Activated CD4-positive, alpha-beta T cell treated with anti-CD3 and anti-CD28 coated beads, Interleukin-2, amount 10 ng/mL, durations not matched to agents 24 days and 14 days (primary cell): Measurements from ENCODE around the gene CMTM3. TPM values are rescaled to one million over a fixed set of nuclear protein-coding genes. Genes with fewer than 3 reads are reported as not detected.
A peak's percentile ranks its signal among the peaks of the same experiment; 100 is the strongest.

Source experiments
- DNase-seq: peaks from one replicate; pipeline ENCODE4 v3.0.0; 2022
- H3K27ac Mint-ChIP-seq: one replicate; pipeline ENCODE4 v1.8.0; 2022; ENCODE audit warnings: mild to moderate bottlenecking, mixed read lengths
- H3K27me3 Mint-ChIP-seq: one replicate; pipeline ENCODE4 v1.8.0; 2022; ENCODE audit warnings: mixed read lengths
- H3K36me3 Mint-ChIP-seq: one replicate; pipeline ENCODE4 v1.8.0; 2022; ENCODE audit warnings: low read depth, mild to moderate bottlenecking, mixed read lengths
- H3K4me1 Mint-ChIP-seq: one replicate; pipeline ENCODE4 v1.8.0; 2021; ENCODE audit warnings: mixed read lengths
- H3K4me3 Mint-ChIP-seq: one replicate; pipeline ENCODE4 v1.8.0; 2022; ENCODE audit warnings: mild to moderate bottlenecking, moderate library complexity, mixed read lengths
- H3K9me3 Mint-ChIP-seq: one replicate; pipeline ENCODE4 v1.8.0; 2021; ENCODE audit warnings: mixed read lengths
- intact Hi-C: fragments of 100-400 bp; cut with micrococcal nuclease; formaldehyde crosslinking; loops from one replicate; pipeline ENCODE4 v1.15.1; 2023
- total RNA-seq: library from RNA; stranded (reverse); gene quantifications from 2 replicates; pipeline ENCODE4 v1.2.3, GENCODE V29; 2022

The CMTM3 gene
- total RNA-seq, 1 donor from 2014 or later: 100 TPM

DNA sequence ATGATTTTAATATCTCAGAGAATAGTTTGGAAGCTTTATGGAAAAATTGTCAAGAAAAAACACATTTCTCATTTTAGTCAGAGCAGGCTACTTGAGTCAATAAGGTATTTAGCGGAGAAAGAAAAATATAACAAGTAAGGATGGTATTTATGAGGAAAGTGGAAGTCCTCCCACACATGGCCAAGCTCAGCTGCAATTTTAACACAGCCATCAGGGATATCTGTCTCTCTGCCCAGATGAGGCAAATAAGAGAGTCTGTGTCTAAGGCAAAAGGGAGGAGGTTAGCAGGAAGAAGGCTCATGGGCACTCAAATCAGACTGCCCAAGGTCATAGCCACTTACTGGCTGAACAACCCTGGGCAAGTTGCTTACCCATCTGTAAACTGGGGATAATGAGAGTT, 30.4 kb upstream of the CMTM3 start:
- no peak overlapping the region for H3K4me3 Mint-ChIP-seq
- H3K27me3 Mint-ChIP-seq: peaks cover 18% of the 10 kb centered on the region
- peaks cover 31% of the 10 kb centered on the region for H3K36me3 Mint-ChIP-seq
- H3K9me3 Mint-ChIP-seq: no peaks in the 10 kb centered on the region
- no peak overlapping the region for H3K27ac Mint-ChIP-seq
- intact Hi-C loops: no loop called here
- H3K4me1 Mint-ChIP-seq: peaks cover 13% of the 10 kb centered on the region
- no peak for DNase-seq

- intact Hi-C loops: no loop called here
- H3K27ac Mint-ChIP-seq: no peak overlapping the region
- H3K9me3 Mint-ChIP-seq: no peaks in the 10 kb centered on the region
- H3K4me1 Mint-ChIP-seq: peaks cover 13% of the 10 kb centered on the region
- H3K36me3 Mint-ChIP-seq: peaks cover 32% of the 10 kb centered on the region
- peaks cover 21% of the 10 kb centered on the region for H3K27me3 Mint-ChIP-seq
- no peak overlapping the region for H3K4me3 Mint-ChIP-seq
- DNase-seq: no peak
Observed at GRCh38 chr16:66574531-66574930, 30.0 kb upstream of the CMTM3 start.

DNA sequence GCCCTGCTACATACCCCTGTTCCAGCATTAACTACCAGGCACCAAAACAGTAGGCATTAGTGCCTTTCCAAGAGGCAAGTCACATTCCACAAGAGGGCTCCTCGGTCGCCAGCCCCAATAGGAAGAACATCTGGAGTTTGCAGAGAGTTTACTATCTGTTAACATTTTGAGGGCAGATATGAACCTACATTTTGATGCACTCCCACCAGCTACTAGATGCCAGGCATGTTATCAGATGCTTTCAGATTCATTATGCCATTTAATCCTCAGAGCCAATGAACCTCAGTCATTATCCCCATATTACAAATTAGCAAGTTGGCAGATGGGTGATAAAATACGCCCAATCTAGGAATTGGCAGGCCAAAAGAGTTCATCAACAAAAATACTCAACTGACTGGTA, 29.4 kb upstream of the CMTM3 start:
- Mint-ChIP-seq H3K27me3 (peaks cover 26% of the 10 kb centered on the region), H3K36me3 (peaks cover 31% of the 10 kb centered on the region), H3K27ac (no peak overlapping the region), H3K4me3 (no peak overlapping the region), H3K4me1 (peaks cover 13% of the 10 kb centered on the region), H3K9me3 (no peaks in the 10 kb centered on the region)
- intact Hi-C loops: no loop called here
- DNase-seq: no peak

- DNase-seq: no peak
- Mint-ChIP-seq H3K4me1 (peaks cover 18% of the 10 kb centered on the region), H3K27ac (no peak overlapping the region), H3K27me3 (peaks cover 31% of the 10 kb centered on the region), H3K36me3 (peaks cover 34% of the 10 kb centered on the region), H3K9me3 (no peaks in the 10 kb centered on the region), H3K4me3 (no peak overlapping the region)
- intact Hi-C loops: no loop called here
Observed at GRCh38 chr16:66576296-66576695, 28.2 kb upstream of the CMTM3 start.

GRCh38 chr16:66578651-66579531, 25.6 kb upstream of the CMTM3 start, which contains the start of gene CMTM2:
CMTM2 (plus strand) TSS chr16:66579463; CDS start chr16:66579608, 145 bp downstream.
- DNase-seq: no peak
- Mint-ChIP-seq H3K27ac (no peak within 1 kb of the TSS), H3K9me3 (no peaks in the 10 kb centered on the region), H3K27me3 (peaks cover 31% of the 10 kb centered on the region), H3K36me3 (peaks cover 28% of the 10 kb centered on the region), H3K4me1 (peaks cover 18% of the 10 kb centered on the region), H3K4me3 (peak within 1 kb of the TSS; percentile 39)
- intact Hi-C loops: no loop called here

GRCh38 chr16:66580605-66581209, 23.8 kb upstream of the CMTM3 start:
- Mint-ChIP-seq H3K36me3 (peaks cover 25% of the 10 kb centered on the region), H3K9me3 (no peaks in the 10 kb centered on the region), H3K27ac (no peak overlapping the region), H3K4me3 (no peak overlapping the region), H3K27me3 (peaks cover 31% of the 10 kb centered on the region), H3K4me1 (peaks cover 20% of the 10 kb centered on the region)
- intact Hi-C loops: no loop called here
- DNase-seq: no peak

- no peak for DNase-seq
- Mint-ChIP-seq H3K4me3 (no peak overlapping the region), H3K27me3 (peaks cover 31% of the 10 kb centered on the region), H3K4me1 (peaks cover 23% of the 10 kb centered on the region), H3K27ac (no peak overlapping the region), H3K9me3 (no peaks in the 10 kb centered on the region), H3K36me3 (peaks cover 23% of the 10 kb centered on the region)
- intact Hi-C loops: no loop called here
Observed at GRCh38 chr16:66581246-66581952, 23.1 kb upstream of the CMTM3 start.

- Mint-ChIP-seq H3K27ac (peak overlapping the region; percentile 18), H3K4me3 (peak overlapping the region; percentile 14), H3K27me3 (no peaks in the 10 kb centered on the region), H3K36me3 (peaks cover 7% of the 10 kb centered on the region), H3K4me1 (peaks cover 43% of the 10 kb centered on the region), H3K9me3 (no peaks in the 10 kb centered on the region)
- intact Hi-C loops: no loop called here
- DNase-seq: no peak
Observed at GRCh38 chr16:66585481-66586239, 18.8 kb upstream of the CMTM3 start.

DNA sequence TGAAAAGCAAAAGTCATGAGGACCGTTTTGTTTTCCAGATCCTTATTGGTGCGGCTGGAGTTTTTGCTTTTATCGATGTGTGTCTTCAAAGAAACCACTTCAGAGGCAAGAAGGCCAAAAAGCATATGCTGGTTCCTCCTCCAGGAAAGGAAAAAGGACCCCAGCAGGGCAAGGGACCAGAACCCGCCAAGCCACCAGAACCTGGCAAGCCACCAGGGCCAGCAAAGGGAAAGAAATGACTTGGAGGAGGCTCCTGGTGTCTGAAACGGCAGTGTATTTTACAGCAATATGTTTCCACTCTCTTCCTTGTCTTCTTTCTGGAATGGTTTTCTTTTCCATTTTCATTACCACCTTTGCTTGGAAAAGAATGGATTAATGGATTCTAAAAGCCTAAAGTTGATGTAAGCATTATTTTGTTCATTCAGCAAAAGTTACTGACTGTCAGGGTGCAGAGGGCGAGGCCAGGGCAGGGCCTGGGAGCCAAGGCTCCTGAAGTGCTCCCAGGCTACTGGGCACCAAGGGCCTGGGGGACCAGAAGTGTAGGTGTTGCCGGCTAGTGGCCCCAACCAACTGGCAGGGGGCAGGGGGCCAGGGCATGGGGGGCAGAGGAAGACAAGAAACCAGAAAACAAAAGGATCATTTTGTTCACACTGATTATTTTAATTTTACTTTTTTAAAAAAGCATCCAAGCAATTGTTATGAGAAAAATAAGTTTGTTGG, 16.5 kb upstream of the CMTM3 start:
- H3K27ac Mint-ChIP-seq: peak overlapping the region; percentile 2
- peak; percentile 62 for DNase-seq
- H3K36me3 Mint-ChIP-seq: peaks cover 2% of the 10 kb centered on the region
- no peaks in the 10 kb centered on the region for H3K9me3 Mint-ChIP-seq
- intact Hi-C loops: loop anchor here (2.0 kb wide), 1 partner anchor 35 kb away; the partner anchor contains the start of gene CKLF
- H3K4me1 Mint-ChIP-seq: peaks cover 34% of the 10 kb centered on the region
- no peaks in the 10 kb centered on the region for H3K27me3 Mint-ChIP-seq
- peak overlapping the region; percentile 64 for H3K4me3 Mint-ChIP-seq

DNA sequence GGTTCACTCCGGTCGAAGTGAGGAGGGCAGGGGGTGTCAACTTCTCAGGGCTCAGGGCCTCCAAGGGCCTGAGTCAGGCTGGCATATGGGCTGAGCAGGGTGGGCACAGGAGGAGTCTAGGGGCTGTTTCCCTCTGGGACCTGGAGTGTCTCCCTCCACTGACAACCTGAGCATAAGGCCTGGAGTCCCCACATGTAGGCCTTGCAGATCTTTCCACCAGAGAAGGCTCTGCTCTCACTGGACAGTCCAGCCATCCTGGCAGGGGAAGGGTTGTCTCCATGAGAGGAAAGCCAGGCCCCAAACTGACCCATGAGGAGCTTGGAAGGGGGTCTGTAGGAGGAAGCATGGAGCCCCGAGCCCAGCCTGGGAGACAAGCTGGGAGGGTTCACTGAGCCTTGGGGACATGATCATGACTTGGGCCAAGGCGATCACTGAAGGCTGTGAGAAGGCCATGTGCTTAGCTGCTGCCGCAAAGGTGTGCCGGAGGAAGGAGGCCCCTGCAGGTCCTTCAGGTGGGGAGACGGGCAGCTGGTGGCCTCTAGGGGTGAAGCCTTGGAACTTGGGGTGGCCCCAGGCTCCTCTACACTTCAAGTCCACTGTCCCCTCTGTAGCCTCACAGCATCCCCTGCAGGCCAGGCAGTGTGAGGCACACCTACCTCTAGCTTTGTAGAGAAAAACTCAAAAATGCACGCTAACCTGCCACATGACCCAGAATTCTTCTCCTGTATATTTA, 15.4 kb upstream of the CMTM3 start:
- Mint-ChIP-seq H3K4me1 (peaks cover 34% of the 10 kb centered on the region), H3K9me3 (no peaks in the 10 kb centered on the region), H3K4me3 (peak overlapping the region; percentile 76), H3K27me3 (no peaks in the 10 kb centered on the region), H3K36me3 (peaks cover 2% of the 10 kb centered on the region), H3K27ac (peak overlapping the region; percentile 56)
- intact Hi-C loops: loop anchor here (1.0 to 2.0 kb wide), 3 partner anchors 36 to 183 kb away; partner anchors contain the start of gene CKLF
- DNase-seq: peak; percentile 89

DNA sequence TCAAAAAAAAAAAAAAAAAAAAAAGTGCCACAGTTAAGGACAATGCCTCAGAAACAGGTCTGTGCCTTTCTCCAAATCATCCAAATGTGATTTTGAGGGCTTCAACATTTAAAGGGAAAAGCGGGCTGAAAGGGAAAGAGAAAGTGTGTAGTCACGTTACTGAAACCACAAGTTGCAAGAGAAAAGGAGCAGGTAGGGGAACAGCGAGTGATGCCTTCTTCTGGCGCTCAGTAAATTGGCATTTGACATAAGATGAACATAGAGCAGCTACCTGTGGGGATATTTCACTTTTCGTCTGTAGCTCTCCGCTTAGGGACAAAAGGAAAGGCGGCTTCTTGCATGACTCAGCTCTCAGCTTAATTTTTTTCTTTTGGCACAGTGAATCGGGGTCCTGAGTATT, 14.2 kb upstream of the CMTM3 start:
- H3K4me1 Mint-ChIP-seq: peaks cover 39% of the 10 kb centered on the region
- peak overlapping the region; percentile 63 for H3K27ac Mint-ChIP-seq
- intact Hi-C loops: loop anchor here (1.0 kb wide), 2 partner anchors 14 to 26 kb away; partner anchors contain the start of gene CMTM3
- H3K36me3 Mint-ChIP-seq: no peaks in the 10 kb centered on the region
- H3K9me3 Mint-ChIP-seq: no peaks in the 10 kb centered on the region
- DNase-seq: peak; percentile 86
- H3K27me3 Mint-ChIP-seq: no peaks in the 10 kb centered on the region
- H3K4me3 Mint-ChIP-seq: peak overlapping the region; percentile 76

DNA sequence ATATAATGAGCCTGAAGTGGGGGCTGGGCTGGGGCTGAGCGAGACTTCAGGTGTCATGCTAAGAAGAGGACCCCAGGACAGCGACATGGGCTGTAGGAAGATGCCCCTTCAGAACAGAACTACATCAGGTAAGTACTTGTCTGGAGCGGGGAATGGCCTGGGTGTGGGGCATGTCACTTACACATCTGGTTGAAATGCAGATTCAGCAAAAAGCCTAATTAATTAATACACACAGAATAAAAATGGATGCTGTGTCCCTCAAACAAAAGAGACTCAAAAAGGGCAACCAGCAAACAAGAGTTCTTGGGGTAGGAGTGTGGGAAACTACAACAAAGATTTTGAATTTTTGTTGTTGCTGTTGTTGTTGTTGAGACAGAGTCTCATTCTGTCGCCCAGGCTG, 13.5 kb upstream of the CMTM3 start:
- H3K4me3 Mint-ChIP-seq: peak overlapping the region; percentile 76
- H3K36me3 Mint-ChIP-seq: no peaks in the 10 kb centered on the region
- H3K4me1 Mint-ChIP-seq: peaks cover 34% of the 10 kb centered on the region
- H3K27ac Mint-ChIP-seq: no peak overlapping the region
- no peaks in the 10 kb centered on the region for H3K27me3 Mint-ChIP-seq
- no peak for DNase-seq
- intact Hi-C loops: no loop called here
- H3K9me3 Mint-ChIP-seq: no peaks in the 10 kb centered on the region
